Fibroblast of skin of right biceps (primary cell): Measurements from ENCODE around the gene AHDC1.

Source experiments
- DNase-seq: peaks from one replicate; pipeline ENCODE4 v3.0.0-alpha.2; 2013

The AHDC1 gene

GRCh38 chr1:27597516-27598294 is 6.2 kb downstream of the AHDC1 start:
- DNase-seq: peak; percentile 44

GRCh38 chr1:27596986-27597385 is 7.0 kb downstream of the AHDC1 start:
- DNase-seq: no peak

- no peak for DNase-seq
Measured at GRCh38 chr1:27596261-27596660, 7.7 kb downstream of the AHDC1 start.

- no peak for DNase-seq
Measured at GRCh38 chr1:27595597-27595996, 8.3 kb downstream of the AHDC1 start.

- peak; percentile 72 for DNase-seq
Measured at GRCh38 chr1:27594564-27595510, 9.1 kb downstream of the AHDC1 start.

GRCh38 chr1:27593678-27594563 is 10.0 kb downstream of the AHDC1 start:
- DNase-seq: no peak

- DNase-seq: no peak
Measured at GRCh38 chr1:27592931-27593677, 10.8 kb downstream of the AHDC1 start.

- no peak for DNase-seq
Measured at GRCh38 chr1:27592232-27592930, 11.6 kb downstream of the AHDC1 start.

GRCh38 chr1:27591622-27592021 is 12.3 kb downstream of the AHDC1 start:
- peak; percentile 57 for DNase-seq

GRCh38 chr1:27590917-27591508 is 12.9 kb downstream of the AHDC1 start:
- no peak for DNase-seq

- peak; percentile 62 for DNase-seq
Measured at GRCh38 chr1:27589841-27590426, 14.0 kb downstream of the AHDC1 start.

GRCh38 chr1:27589441-27589840 is 14.5 kb downstream of the AHDC1 start:
- DNase-seq: no peak

- DNase-seq: peak; percentile 67
Measured at GRCh38 chr1:27588256-27589232, 15.4 kb downstream of the AHDC1 start.

GRCh38 chr1:27585684-27586083 is 18.3 kb downstream of the AHDC1 start:
- DNase-seq: no peak

- DNase-seq: no peak
Measured at GRCh38 chr1:27584453-27584852, 19.5 kb downstream of the AHDC1 start.

- no peak for DNase-seq
Measured at GRCh38 chr1:27583479-27583878, 20.5 kb downstream of the AHDC1 start.

- no peak for DNase-seq
Measured at GRCh38 chr1:27581823-27582243, 22.1 kb downstream of the AHDC1 start.

GRCh38 chr1:27577504-27578188 is 26.3 kb downstream of the AHDC1 start:
- no peak for DNase-seq

- no peak for DNase-seq
Measured at GRCh38 chr1:27576806-27577227, 27.1 kb downstream of the AHDC1 start.
